GM19395 (cell line): ENCODE results near the gene SEC14L6.
A peak's percentile ranks its signal among the peaks of the same experiment; 100 is the strongest.

Source experiments
- ATAC-seq: cut with Tn5 transposase; IDR thresholded peaks from one replicate; pipeline ENCODE4 v1.9.1; 2021; ENCODE audit warnings: mild to moderate bottlenecking, moderate library complexity; ENCODE audit not compliant: unreplicated experiment

SEC14L6 gene

DNA sequence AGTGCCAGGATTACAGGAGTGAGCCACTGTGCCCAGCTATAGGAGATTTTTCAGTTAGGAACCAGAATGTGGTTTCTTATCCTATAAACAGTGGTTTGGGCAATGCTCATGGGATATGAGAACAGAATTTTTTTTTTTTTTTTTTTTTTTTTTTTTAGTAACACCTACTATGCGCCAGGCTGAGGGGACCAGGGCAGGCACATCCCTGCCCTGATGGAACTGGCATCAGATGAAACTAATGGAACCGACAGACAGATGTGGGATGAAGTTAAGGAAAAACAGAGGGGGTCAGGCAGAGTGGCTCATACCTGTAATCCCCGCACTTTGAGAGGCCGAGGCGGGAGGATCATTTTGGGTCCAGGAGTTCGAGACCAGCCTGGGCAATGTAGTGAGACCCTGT, 45.9 kb downstream of the SEC14L6 start:
- ATAC-seq = no peak

DNA sequence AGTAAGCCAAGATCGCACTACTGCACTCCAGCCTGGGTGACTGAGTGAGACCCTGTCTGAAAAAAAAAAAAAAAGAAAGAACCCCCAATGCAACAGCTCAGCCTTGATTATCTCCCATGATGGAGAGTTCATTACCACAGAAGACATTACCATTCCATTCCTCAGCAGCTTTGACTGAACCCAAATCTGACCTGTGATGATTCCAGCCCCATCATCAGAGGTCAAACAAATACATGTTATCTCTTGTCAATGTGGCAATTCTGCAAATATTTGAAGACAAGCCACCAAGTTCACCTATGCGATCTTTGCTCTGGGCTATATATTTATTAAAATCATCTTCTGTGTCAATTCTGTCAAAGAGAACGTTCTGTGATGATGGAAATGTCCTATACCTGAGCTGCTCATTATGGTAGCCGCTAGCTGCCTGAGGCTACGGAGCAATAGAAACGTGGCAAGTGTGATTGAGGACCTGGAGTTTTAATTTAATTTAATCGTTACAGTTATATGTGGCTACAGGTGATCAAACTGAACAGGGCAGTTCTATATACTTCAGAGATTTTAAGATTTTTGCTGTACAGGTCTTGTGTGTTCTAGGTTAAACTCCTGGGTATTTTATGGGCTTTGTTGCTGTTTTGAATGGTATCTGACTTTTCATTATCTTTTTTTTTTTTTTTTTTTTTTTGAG, 48.9 kb downstream of the SEC14L6 start:
- no peak for ATAC-seq

DNA sequence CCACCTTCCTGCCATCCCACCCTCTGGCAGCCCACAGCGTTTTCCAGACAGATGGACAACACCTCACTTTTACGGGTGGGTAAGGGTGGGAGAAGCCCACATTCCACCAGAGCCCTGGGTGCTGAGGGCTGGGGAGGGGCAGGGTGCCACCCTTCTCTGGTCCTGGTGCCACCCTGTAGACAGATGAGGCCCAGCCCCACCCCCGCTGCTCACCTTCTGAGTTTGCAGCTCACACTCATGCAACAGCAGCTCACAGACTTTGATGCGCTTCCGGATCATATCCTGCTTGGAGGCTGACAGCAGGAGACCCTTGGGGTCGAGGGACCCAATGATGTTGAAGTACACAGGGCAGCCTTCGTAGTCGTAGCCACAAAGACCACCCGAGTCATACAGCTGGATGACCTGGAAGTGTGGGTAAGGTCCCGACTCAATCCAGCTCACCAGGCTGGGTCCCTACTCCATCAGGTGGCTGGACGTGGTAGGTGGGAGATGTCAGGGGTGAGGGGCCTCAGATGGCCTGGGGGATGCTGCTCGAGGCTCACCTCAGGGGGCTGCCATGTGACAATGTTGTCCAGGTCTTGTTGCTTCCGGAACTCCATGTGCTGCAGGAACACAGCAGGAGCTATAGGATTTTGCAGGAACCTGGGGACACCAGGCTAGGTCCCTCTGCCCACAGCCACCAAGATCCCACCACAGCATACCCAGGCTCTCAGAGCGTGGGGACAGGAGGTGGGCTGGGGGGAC, 51.3 kb downstream of the SEC14L6 start:
- no peak for ATAC-seq

DNA sequence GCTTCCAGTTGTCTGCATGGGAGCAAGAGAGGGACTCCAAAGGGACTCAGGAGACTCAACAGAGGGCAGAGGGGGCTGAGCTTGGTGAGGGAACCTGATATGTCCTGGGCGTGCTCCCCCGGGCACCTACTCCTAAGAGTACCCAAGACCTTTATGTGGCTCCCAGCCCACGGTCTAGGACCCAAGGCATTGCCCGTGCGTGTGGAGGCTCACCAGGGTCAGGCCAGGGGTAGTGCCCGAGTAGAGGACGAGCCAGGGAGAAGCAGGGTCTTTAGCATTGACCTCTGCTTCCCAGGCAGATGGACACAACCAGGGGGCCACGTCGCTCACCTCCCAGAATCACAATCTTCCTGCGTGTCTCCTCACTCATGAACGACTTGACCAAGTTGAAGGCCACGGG, 54.4 kb downstream of the SEC14L6 start:
- ATAC-seq = no peak

DNA sequence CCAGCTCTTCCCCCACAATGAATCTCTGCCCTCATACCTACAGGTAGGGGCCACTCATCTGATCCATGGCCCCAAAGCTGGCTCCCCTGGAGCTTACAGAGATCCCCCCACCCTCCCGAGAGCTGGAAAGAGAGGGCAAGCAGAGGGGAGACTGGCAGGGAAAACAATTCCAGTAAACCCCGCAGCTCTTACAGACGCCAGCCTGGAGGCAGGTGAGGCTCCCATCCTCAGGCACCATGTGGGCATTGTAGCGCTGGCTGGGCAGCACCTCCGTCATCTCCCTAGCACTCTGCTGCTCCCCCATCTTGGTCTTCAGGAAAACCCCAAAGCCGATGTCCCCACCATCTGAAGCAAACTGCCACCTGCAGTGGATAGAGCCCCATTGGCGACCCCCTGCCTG, 55.2 kb downstream of the SEC14L6 start:
- no peak for ATAC-seq

DNA sequence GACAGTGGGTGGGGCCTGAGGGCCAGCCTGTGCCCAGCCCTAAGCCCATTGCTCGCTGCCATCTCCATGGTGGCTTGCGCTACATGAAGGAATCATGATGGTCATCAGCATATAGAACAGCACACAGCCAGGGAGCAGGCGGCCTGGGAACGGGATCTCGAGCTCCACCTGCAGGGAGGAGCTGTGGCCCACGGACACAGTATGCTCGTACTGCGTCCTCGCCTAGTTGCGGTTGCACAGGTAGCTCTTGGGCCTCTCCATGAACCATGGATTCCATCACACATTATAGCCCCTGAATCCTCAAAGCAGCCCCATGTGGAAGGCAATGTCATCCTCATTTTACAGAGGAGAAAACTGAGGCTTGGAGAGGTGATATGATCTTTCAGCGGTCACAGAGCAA, 56.1 kb downstream of the SEC14L6 start:
- ATAC-seq = no peak

DNA sequence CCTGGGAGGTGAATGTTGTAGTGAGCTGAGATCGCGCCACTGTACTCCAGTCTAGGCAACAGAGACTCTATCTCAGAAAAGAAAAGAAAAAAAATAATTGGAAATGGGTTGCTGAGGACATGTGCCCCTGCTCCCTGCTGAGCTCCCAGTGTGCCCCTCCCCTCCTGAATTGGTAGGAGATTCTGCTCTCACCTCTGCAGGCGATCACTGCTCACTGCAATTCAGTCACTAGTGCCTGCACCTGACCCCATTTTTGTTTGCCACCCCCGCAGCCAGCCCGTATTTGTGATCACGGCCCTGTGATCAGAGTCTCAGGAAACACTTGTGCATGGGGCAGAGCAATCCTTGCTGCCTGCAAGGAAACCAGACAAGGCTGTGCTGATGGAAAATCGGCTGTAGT, 58.4 kb downstream of the SEC14L6 start:
- no peak for ATAC-seq

DNA sequence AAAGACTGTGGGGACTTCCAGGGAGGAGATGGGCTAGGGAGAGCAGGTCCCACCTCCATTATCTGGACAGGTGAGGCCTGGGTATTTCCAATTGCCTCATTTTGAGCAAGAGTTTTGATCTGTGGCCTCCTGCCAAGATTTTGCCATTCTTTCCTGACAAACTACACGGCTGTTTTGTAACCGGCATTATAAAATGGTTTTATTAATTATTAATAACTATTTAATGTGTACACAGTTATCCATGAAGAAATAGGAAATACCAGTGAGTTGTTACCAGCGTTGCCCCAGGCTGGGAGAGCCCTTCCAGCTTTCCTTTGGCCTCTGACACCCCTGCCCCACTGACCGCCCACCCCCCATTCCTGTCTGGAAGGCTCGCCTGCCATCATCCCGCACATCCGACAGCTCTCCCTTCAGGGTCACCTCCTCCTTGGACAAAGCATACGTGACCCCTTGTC, 59.9 kb downstream of the SEC14L6 start:
- ATAC-seq = no peak

DNA sequence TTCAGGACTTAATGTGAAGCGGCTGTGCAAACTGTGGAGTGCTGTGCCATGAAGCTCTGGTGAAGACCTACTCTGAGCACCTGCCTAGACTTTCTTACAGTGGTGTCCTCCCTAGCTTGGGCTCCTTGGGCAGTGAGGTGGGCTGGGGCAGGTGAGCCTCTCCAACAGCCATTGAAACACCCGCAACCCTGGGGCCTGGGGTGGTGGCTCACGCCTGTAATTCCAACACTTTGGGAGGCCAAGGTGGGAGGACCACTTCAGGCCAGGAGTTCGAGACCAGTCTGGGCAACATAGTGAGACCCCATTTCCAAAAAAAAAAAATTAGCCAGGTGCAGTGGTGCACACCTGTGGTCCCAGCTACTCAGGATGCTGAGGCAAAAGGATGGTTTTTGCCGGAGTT, 60.4 kb downstream of the SEC14L6 start:
- no peak for ATAC-seq

DNA sequence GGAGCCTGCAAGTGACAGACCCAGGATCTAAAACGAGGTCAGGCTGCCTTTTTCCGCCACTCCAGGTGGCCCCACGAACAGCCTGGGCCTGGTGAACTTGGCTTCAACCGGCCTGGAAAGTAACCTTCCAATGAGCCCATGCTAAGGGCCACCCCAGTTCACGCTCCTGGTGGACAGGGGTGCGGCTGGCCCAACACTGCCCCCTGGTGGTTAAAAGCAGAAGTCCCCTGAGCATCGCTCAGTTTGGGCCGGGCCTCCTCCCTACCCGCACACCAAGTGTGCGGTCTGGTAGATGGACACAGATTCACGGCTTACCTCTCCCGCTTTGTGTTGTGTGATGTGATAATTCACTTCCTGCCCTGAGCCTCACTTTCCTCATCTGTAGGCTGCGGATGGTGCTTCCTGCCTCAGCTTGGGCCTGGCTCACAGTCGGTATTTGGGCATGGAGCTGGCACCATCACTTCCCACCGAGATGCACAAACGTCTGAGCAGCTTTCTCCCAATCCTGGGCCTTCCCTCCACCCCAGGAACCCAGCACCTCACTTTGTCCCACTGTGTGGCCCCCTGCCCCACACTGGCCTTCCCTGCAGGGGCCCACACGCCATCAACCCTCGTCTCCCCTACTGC, 61.1 kb downstream of the SEC14L6 start:
- peak; percentile 54 for ATAC-seq

DNA sequence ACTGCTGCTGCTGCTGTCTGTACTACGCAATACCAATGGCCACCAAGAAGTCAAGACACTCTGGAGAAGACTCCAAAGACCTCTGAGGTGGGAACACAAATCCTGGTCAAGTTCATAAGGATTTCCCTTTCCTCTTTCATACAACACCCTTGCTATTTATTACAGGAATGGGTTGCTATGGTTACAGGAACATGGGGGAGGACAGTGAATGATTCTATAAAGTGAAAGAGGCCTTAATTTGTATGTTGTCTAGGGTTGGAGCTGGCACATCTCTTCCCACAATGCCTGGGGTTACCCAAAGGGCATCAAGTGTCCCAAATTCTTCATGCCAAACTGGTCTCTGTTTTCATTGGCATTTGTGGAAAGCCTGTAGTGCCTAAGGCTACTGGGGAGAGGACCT, 63.4 kb downstream of the SEC14L6 start:
- no peak for ATAC-seq

DNA sequence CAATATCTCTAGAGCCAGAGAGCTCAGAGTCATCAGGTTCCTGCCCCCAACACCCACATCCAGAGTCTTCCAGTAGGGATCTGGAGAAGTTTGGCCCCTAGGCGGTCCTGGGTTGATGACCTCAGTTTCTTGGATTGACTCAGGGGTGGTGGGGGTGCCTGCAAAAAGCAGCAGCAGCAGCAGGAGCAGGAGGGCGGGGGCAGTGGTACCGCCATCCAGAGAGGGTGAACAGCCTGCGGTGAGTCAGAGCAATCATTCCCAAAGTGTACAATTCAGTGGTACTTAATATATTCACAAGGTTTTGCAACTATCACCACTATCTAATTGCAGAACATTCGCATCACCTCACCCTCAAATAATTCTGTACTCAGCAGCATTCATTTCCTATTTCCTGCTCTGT, 64.8 kb downstream of the SEC14L6 start:
- ATAC-seq = no peak

DNA sequence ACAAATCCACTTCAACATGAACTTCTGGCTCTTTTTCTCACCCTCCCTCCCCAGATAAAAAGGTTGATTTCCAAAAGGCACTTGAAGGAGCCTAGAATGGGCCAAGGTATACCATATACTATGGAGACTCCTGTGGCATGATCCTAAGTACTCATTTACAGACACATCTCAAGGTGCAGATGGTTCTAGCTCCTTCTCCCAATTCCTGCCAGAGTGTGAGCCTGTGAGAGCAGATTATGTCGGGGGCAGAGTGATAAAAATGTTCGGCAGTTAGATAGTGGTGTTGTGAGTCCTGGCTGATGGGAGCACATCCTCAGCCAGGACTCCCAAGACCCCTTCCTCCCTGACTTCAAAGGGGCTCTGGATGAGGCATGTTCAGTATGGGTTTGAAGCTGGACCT, 66.6 kb downstream of the SEC14L6 start:
- ATAC-seq = no peak

DNA sequence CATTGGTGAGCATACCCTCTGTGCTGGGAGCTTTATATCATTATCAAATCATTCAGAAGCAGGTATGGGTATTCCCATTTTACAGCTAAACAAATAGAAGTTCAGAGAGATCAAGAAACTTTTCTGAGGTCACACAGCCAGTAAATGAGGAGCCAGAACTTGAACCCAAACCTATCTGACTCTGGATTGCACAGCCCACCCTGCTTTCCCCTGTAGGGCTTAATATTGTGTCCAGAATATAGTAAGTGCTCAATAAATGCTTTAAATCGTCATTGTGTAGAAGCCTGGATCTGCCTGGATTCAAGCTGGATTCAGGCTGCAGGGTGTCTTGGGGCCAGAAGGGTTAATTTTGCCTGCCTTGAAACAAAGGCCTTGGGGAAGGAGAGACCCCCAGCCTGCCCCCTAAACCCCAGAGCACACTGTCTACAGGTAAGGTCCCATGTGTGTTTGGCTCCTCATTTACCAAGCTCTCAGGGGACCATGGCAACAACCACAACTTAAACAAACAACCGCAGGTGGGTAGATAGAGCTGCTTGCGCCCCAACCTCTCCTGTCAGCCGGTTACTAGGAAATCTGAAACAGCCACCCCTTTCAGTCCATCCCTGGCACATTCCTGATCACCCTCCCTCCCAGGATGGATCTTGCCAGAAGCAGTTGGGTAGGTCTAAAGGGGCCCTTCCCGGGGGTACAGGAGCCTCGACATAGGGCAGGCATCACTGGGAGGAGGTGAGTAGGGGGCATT, 71.7 kb downstream of the SEC14L6 start:
- ATAC-seq = no peak

DNA sequence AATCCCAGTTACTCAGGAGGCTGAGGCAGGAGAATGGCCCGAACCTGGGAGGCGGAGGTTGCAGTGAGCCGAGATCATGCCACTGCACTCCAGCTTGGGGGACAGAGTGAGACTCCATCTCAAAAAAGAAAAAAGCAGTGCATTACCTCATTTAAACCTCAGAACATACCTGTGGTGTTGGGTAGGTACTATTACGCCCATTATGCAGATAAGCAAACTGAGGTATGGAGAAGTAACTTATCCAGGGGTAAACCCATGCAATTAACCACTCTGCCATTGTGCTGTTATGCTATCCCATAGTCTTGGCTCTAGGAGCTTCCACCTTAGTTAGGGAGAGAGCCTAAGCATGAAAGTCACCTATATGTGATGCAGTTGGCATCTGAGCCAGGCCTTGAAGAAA, 72.4 kb downstream of the SEC14L6 start:
- ATAC-seq = no peak

DNA sequence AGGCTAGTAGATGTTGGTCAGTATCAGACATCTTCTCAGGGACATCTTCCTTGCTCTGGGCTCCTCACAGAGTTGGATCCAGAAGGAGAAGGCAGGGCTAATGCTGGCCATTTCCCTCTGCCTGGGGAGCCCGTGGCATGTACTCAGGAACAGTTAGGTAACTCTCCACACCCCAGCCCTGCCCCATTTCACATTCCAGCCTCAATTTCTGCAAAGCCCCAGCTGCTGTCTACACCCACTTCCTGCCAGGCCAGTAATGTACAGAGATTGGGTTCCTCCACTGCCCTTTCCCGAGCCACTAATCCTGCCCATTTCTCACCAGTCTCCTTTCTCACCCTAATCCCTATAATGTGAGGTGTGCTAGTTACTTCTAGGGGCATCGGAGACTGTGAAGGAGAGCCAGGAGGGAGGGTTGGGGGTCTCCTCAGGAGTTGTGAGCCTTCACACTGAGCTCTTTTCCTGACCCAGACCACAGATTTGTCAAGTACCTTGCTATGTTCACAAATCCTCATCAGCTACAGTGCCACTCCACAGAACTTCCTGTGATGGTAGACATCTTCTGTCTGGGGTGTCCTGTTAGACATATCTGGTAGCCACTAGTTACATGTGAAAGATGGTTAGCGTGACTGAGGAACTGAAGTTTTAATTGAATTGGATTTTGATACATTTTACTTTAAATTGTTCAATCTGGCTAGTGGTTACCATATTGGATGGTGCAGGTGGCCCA, 73.4 kb downstream of the SEC14L6 start:
- ATAC-seq = no peak
